Aorta (tissue), 5 donors: ENCODE measurements around the gene ZNF479. TPM values are rescaled to one million over a fixed set of nuclear protein-coding genes. Genes with fewer than 3 reads are reported as not detected.
A peak's percentile ranks its signal among the peaks of the same experiment; 100 is the strongest.
"Not testable (repeated sequence)": the region's sequence is repeated elsewhere in the genome, so short reads cannot be mapped to it uniquely, and the experiment has no call there.

Source experiments
- ATAC-seq: fragments of 200-7000 bp; cut with Tn5 transposase; one replicate; pipeline ENCODE4 v1.9.1; 2022; ENCODE audit warnings: moderate library complexity; ENCODE audit not compliant: low FRiP score
- DNase-seq, 2 donors: peaks; one replicate each; pipeline ENCODE4 v3.0.0-alpha.2; 2020
- H3K27ac ChIP-seq, 2 donors: one replicate each; pipeline ENCODE4 v1.5.1; 2013; ENCODE audit warnings: low read length in 2 of 2, mild to moderate bottlenecking in 2 of 2, moderate library complexity in 2 of 2, control low read depth in 1 of 2, inconsistent platforms in 1 of 2, low read depth in 1 of 2
- H3K27me3 ChIP-seq, 2 donors: one replicate each; pipeline ENCODE4 v1.6.1; 2013; ENCODE audit warnings: control low read depth in 1 of 2, low read length in 1 of 2, mild to moderate bottlenecking in 1 of 2, moderate library complexity in 1 of 2; ENCODE audit not compliant: insufficient read depth in 2 of 2, control insufficient read depth in 1 of 2
- H3K36me3 ChIP-seq, 2 donors: one replicate each; pipeline ENCODE4 v1.6.1; 2013; ENCODE audit warnings: control low read depth in 1 of 2, low read length in 1 of 2, mild to moderate bottlenecking in 1 of 2; ENCODE audit not compliant: insufficient read depth in 2 of 2, control insufficient read depth in 1 of 2
- H3K4me1 ChIP-seq, 2 donors: one replicate each; pipeline ENCODE4 v1.6.1; 2013; ENCODE audit warnings: low read length in 2 of 2, control low read depth in 1 of 2, mild to moderate bottlenecking in 1 of 2, moderate library complexity in 1 of 2; ENCODE audit not compliant: insufficient read depth in 2 of 2, control insufficient read depth in 1 of 2
- H3K4me3 ChIP-seq, 2 donors: one replicate each; pipeline ENCODE4 v1.5.1; 2013; ENCODE audit warnings: low read length in 2 of 2, control low read depth in 1 of 2, mild to moderate bottlenecking in 1 of 2
- H3K9me3 ChIP-seq: one replicate; pipeline ENCODE4 v1.6.1; 2013; ENCODE audit warnings: mild to moderate bottlenecking, low read length; ENCODE audit not compliant: control insufficient read depth
- WGBS, 2 donors: extraction: QIAGEN DNeasy Blood & Tissue Kit; methylation state at CpG; one replicate each; pipeline ENCODE4 v1.1.7; 2013; 5-methylcytosine and 5-hydroxymethylcytosine counted together
- intact Hi-C, 2 donors: fragments of 100-400 bp; cut with DNase I; formaldehyde crosslinking; loops; one replicate each; pipeline versions ENCODE4 v1.14.2 to v1.15.0; 2022
- long read RNA-seq, 2 donors: library from polyadenylated mRNA; unstranded; transcript quantifications; one replicate each; pipeline ENCODE4 v2.0.0, GENCODE V29; 2020 to 2021
- polyA plus RNA-seq, 2 donors: library from polyadenylated mRNA; stranded (reverse); fragments of 200-250 nt; gene quantifications; one replicate each; pipeline ENCODE4 v1.2.3, GENCODE V29; 2013
- total RNA-seq, 2 donors: library from RNA; stranded (reverse); fragmentation: NEBNext Ultra II Directional; extraction: Animal tissue kit (Norgen Biotek cat#: 25700); gene quantifications; one replicate each; pipeline ENCODE4 v1.2.1, GENCODE V29; 2021
- donor health status: healthy with polysubstance abuse.
- donor health status: Bipolar disorder and iron deficiency.
- donor health status: DM: no; HTN: no; CAD: no.
- donor health status: DM: no; HTN: no; CAD: no.
- donor health status: DM: yes; HTN: yes; CAD: no.

Gene ZNF479
- total RNA-seq (not detected), polyA plus RNA-seq (not detected)
- long read RNA-seq, donor 1 = 0 reads
- long read RNA-seq, donor 2 = 0 reads

- DNase-seq, intact Hi-C loops, H3K27me3 ChIP-seq, H3K4me3 ChIP-seq, H3K27ac ChIP-seq, H3K9me3 ChIP-seq, H3K36me3 ChIP-seq, ATAC-seq, H3K4me1 ChIP-seq: not testable (repeated sequence)
- WGBS, 2 donors = 85% methylated on average over 6 of the region's 6 CpGs
Measured at GRCh38 chr7:57132336-57132735, at the start of gene ZNF479. ZNF479 (minus strand) TSS chr7:57132436; CDS start chr7:57132324, 112 bp downstream.

DNA sequence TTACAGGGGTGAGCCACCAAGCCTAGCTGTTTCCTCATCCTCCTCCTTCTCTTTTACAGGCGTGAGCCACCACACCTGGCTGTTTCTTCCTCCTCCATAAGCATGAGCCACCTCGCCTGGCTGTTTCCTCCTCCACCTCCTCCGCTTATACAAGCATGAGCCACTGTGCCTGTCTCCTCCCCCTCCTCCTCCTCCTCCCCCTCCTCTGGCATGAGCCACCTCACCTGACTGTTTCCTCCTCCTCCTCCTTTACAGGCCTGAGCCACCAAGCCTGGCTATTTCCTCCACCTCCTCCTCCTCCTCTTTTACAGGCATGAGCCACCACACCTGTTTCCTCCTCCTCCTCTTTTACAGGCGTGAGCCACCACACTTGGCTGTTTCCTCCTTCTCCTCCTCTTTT is 49.8 kb upstream of the ZNF479 start:
- WGBS, 2 donors = 67 to 71% methylated on average over 4 of the region's 4 CpGs
- Histone ChIP-seq H3K27me3 (peaks cover 0 to 2% of the 10 kb centered on the region in 2 donors), H3K4me1 (no peaks in the 10 kb centered on the region), H3K9me3 (peaks cover 7% of the 10 kb centered on the region), H3K36me3 (no peaks in the 10 kb centered on the region), H3K4me3 (no peak overlapping the region), H3K27ac (no peak overlapping the region)
- intact Hi-C loops = no loop called here
- DNase-seq (no peak), ATAC-seq (no peak)

DNA sequence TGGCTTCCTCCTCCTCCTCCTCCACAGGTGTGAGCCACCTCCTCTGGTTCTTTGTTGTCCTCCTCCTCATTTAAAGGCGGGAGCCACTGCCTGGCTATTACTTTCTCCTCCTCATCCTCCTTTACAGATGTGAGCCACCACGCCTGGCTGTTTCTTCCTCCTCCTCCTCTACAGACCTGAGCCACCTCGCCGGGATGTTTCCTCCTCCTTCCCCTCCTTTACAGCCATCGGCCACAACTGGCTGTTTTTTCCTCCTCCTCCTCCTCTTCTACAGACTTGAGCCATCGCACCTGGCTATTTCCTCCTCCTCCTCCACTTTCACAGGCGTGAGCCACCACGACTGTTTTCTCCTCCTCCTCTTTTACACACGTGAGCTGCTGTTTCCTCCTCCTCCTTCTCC is 49.0 kb upstream of the ZNF479 start:
- no peaks in the 10 kb centered on the region for H3K4me1 ChIP-seq
- DNase-seq = no peak
- H3K27me3 ChIP-seq = peaks cover 0 to 2% of the 10 kb centered on the region in 2 donors
- H3K27ac ChIP-seq = no peak overlapping the region
- intact Hi-C loops = no loop called here
- no peaks in the 10 kb centered on the region for H3K36me3 ChIP-seq
- H3K9me3 ChIP-seq = peaks cover 7% of the 10 kb centered on the region
- ATAC-seq = no peak
- H3K4me3 ChIP-seq = no peak overlapping the region
- 74 to 76% methylated on average over 9 of the region's 9 CpGs for WGBS, 2 donors

- Histone ChIP-seq H3K9me3 (peaks cover 7% of the 10 kb centered on the region), H3K36me3 (no peaks in the 10 kb centered on the region), H3K27ac (no peak overlapping the region), H3K27me3 (peaks cover 0 to under 1% of the 10 kb centered on the region in 2 donors), H3K4me3 (no peak overlapping the region), H3K4me1 (no peaks in the 10 kb centered on the region)
- DNase-seq (peak in 1 of 2 donors; percentile 71), ATAC-seq (no peak)
- WGBS, 2 donors = 90 to 92% methylated on average over 29 to 30 of the region's 30 CpGs
- intact Hi-C loops = no loop called here
Measured at GRCh38 chr7:57179776-57180415, 47.7 kb upstream of the ZNF479 start.

- Histone ChIP-seq H3K4me3 (no peak overlapping the region), H3K27ac (no peak overlapping the region), H3K36me3 (no peaks in the 10 kb centered on the region), H3K9me3 (peaks cover 7% of the 10 kb centered on the region), H3K27me3 (no peaks in the 10 kb centered on the region), H3K4me1 (no peaks in the 10 kb centered on the region)
- DNase-seq = no peak
- WGBS, 2 donors = 75 to 77% methylated on average over 6 of the region's 6 CpGs
- intact Hi-C loops = no loop called here
- ATAC-seq = no peak
Measured at GRCh38 chr7:57178768-57179139, 46.5 kb upstream of the ZNF479 start.

DNA sequence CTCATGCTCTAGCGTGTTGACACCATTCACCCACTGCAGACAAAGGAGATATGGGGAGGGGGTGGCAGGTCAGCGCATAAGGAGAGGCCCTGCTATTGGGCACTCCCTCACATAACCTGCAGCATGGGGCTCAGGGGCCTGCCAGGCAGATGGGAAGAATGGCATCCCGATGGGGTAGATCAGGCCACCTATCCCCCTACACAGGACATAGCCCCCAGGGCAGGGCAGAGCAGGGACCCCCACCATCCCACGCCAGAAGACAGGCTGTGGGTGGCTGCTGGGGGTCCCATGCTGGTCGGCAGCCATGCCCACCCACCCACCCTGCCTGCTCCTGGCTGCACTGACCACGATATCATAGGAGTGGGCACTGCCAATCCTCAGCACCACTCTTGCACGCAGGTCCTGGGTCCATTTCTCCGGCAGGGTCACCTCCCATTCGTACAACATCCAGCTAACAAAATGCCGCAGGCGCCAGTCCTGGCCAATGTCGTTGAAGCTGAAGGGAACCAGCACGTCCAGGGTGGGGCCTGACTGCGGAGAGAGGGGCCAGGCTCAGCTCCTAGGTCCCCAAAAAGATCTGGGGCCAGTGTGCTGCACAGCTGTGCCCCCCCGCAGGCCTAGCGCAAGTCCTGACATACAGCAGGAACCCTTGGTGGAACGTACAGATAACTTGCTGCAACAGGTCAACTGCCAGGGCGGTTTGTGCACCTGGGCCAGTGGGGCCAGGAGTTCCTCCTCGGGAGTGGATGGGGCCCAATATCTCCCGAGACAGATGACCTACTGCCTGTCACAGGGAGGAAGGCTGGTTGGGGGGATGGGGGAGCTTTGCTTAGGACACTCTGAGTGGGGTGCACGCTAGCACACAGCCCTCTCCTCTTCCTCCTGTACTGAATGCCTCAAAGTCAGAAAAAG is 45.9 kb upstream of the ZNF479 start:
- intact Hi-C loops = no loop called here
- Histone ChIP-seq H3K4me1 (no peaks in the 10 kb centered on the region), H3K27ac (no peak overlapping the region), H3K36me3 (no peaks in the 10 kb centered on the region), H3K9me3 (peaks cover 7% of the 10 kb centered on the region), H3K27me3 (no peaks in the 10 kb centered on the region), H3K4me3 (no peak overlapping the region)
- WGBS, 2 donors = 79 to 82% methylated on average over 21 of the region's 21 CpGs
- DNase-seq (no peak), ATAC-seq (peak; percentile 37)

GRCh38 chr7:57176928-57177635 is 44.8 kb upstream of the ZNF479 start:
- Histone ChIP-seq H3K4me1 (no peaks in the 10 kb centered on the region), H3K4me3 (no peak overlapping the region), H3K36me3 (no peaks in the 10 kb centered on the region), H3K27ac (no peak overlapping the region), H3K27me3 (no peaks in the 10 kb centered on the region), H3K9me3 (peaks cover 7% of the 10 kb centered on the region)
- DNase-seq = no peak
- intact Hi-C loops = no loop called here
- 84 to 86% methylated on average over 14 of the region's 14 CpGs for WGBS, 2 donors
- ATAC-seq = no peak

GRCh38 chr7:57165285-57165899 is 33.2 kb upstream of the ZNF479 start:
- H3K4me1 ChIP-seq = no peaks in the 10 kb centered on the region
- H3K27me3 ChIP-seq = no peaks in the 10 kb centered on the region
- intact Hi-C loops = no loop called here
- peaks cover 4% of the 10 kb centered on the region for H3K9me3 ChIP-seq
- DNase-seq (no peak), ATAC-seq (no peak)
- H3K36me3 ChIP-seq = no peaks in the 10 kb centered on the region
- H3K27ac ChIP-seq = no peak overlapping the region
- H3K4me3 ChIP-seq = no peak overlapping the region
- 77 to 80% methylated on average over 7 of the region's 7 CpGs for WGBS, 2 donors
